OCI-LY1 (cell line): ENCODE measurements around the gene OPA1.

Source experiments
- H2AFZ ChIP-seq: fragments of 200-600 bp; sonication (generic), shearing (Covaris generic); 2 replicates; pipeline ENCODE4 v1.6.0; 2014; ENCODE audit warnings: antibody characterized with exemption, mild to moderate bottlenecking, low read length
- H3F3A ChIP-seq: fragments of 200-600 bp; sonication (generic), shearing (Covaris generic); 2 replicates; pipeline ENCODE4 v1.6.0; 2014; ENCODE audit warnings: mild to moderate bottlenecking, antibody characterized with exemption, low read length, moderate library complexity; ENCODE audit not compliant: insufficient read depth
- H3K27ac ChIP-seq: fragments of 200-600 bp; sonication (generic); 2 replicates; pipeline ENCODE4 v1.5.1; 2014; ENCODE audit warnings: low read length, mixed run types, mild to moderate bottlenecking, low read depth; ENCODE audit not compliant: poor library complexity, severe bottlenecking
- H3K27me3 ChIP-seq: fragments of 200-600 bp; sonication (generic); 2 replicates; pipeline ENCODE4 v1.6.0; 2014; ENCODE audit warnings: antibody characterized with exemption, mild to moderate bottlenecking, low read length, moderate library complexity; ENCODE audit not compliant: insufficient read depth
- H3K36me3 ChIP-seq: fragments of 200-600 bp; sonication (generic); 2 replicates; pipeline ENCODE4 v1.6.1; 2014; ENCODE audit warnings: mild to moderate bottlenecking, antibody characterized with exemption, low read length, moderate library complexity, mixed read lengths; ENCODE audit not compliant: insufficient read depth
- H3K4me1 ChIP-seq: fragments of 200-600 bp; sonication (generic); 2 replicates; pipeline ENCODE4 v1.5.1; 2014; ENCODE audit warnings: mild to moderate bottlenecking, low read length, moderate library complexity; ENCODE audit not compliant: insufficient read depth, severe bottlenecking
- H3K4me2 ChIP-seq: fragments of 200-600 bp; sonication (generic), shearing (Covaris generic); 2 replicates; pipeline ENCODE4 v1.6.1; 2014; ENCODE audit warnings: low read length
- H3K4me3 ChIP-seq: fragments of 200-600 bp; sonication (generic); 2 replicates; pipeline ENCODE4 v1.5.1; 2014; ENCODE audit warnings: low read length, low read depth, mild to moderate bottlenecking, mixed read lengths; ENCODE audit not compliant: poor library complexity, severe bottlenecking
- H3K79me2 ChIP-seq: fragments of 200-600 bp; shearing (Covaris generic); 2 replicates; pipeline ENCODE4 v1.6.1; 2016; ENCODE audit warnings: mixed run types, low read length, mixed read lengths; ENCODE audit not compliant: insufficient read depth
- H3K9ac ChIP-seq: fragments of 200-600 bp; sonication (generic), shearing (Covaris generic); 2 replicates; pipeline ENCODE4 v1.6.1; 2014; ENCODE audit warnings: mild to moderate bottlenecking, low read length, mixed read lengths
- H3K9me2 ChIP-seq: fragments of 200-600 bp; sonication (generic), shearing (Covaris generic); 2 replicates; pipeline ENCODE4 v1.6.1; 2014; ENCODE audit warnings: low read depth, mild to moderate bottlenecking, low read length, mixed read lengths
- H3K9me3 ChIP-seq: fragments of 200-600 bp; shearing (Covaris generic); 2 replicates; pipeline ENCODE4 v1.6.1; 2014; ENCODE audit warnings: low read length, mixed read lengths
- H4K20me1 ChIP-seq: fragments of 200-600 bp; sonication (generic), shearing (Covaris generic); 2 replicates; pipeline ENCODE4 v1.6.0; 2016; ENCODE audit warnings: mild to moderate bottlenecking, low read length; ENCODE audit not compliant: insufficient read depth
- CTCF ChIP-seq: fragments of 200-600 bp; sonication (generic), shearing (Covaris generic); IDR thresholded peaks from 2 replicates; pipeline ENCODE4 v1.5.1; 2017; ENCODE audit warnings: mild to moderate bottlenecking, antibody characterized with exemption, low read length, moderate library complexity, mixed read lengths
- EZH2 ChIP-seq: fragments of 200-600 bp; sonication (generic), shearing (Covaris generic); IDR thresholded peaks from 2 replicates; pipeline ENCODE4 v1.8.0; 2017; ENCODE audit warnings: borderline replicate concordance, mixed run types, mild to moderate bottlenecking, antibody characterized with exemption, low read length, moderate library complexity, mixed read lengths

Gene OPA1

GRCh38 chr3:193641440-193641775 is 48.4 kb downstream of the OPA1 start:
- Histone ChIP-seq H3K27me3 (no peaks in the 10 kb centered on the region), H2AFZ (no peak overlapping the region), H3K27ac (no peak overlapping the region), H3K4me2 (no peak overlapping the region), H3K36me3 (peaks cover 82% of the 10 kb centered on the region), H3K4me1 (no peaks in the 10 kb centered on the region), H3K79me2 (no peaks in the 10 kb centered on the region), H3K9me2 (no peaks in the 10 kb centered on the region), H4K20me1 (no peaks in the 10 kb centered on the region), H3K9me3 (no peaks in the 10 kb centered on the region), H3K4me3 (no peak overlapping the region), H3F3A (no peaks in the 10 kb centered on the region), H3K9ac (no peak overlapping the region)
- TF ChIP-seq CTCF = no peak
- no peak for TF ChIP-seq EZH2

- H3K27ac ChIP-seq = no peak overlapping the region
- no peaks in the 10 kb centered on the region for H4K20me1 ChIP-seq
- no peaks in the 10 kb centered on the region for H3K79me2 ChIP-seq
- no peak overlapping the region for H2AFZ ChIP-seq
- H3K9me2 ChIP-seq = no peaks in the 10 kb centered on the region
- H3K9me3 ChIP-seq = no peaks in the 10 kb centered on the region
- no peaks in the 10 kb centered on the region for H3F3A ChIP-seq
- H3K36me3 ChIP-seq = peaks cover 95% of the 10 kb centered on the region
- no peaks in the 10 kb centered on the region for H3K4me1 ChIP-seq
- no peaks in the 10 kb centered on the region for H3K27me3 ChIP-seq
- no peak overlapping the region for H3K9ac ChIP-seq
- TF ChIP-seq EZH2 = no peak
- no peak for TF ChIP-seq CTCF
- no peak overlapping the region for H3K4me2 ChIP-seq
- no peak overlapping the region for H3K4me3 ChIP-seq
Measured at GRCh38 chr3:193645806-193646205, 52.8 kb downstream of the OPA1 start.

GRCh38 chr3:193648542-193649076 is 55.6 kb downstream of the OPA1 start:
- no peaks in the 10 kb centered on the region for H3K27me3 ChIP-seq
- no peak overlapping the region for H2AFZ ChIP-seq
- no peak overlapping the region for H3K4me3 ChIP-seq
- H3K9ac ChIP-seq = no peak overlapping the region
- H3F3A ChIP-seq = no peaks in the 10 kb centered on the region
- no peaks in the 10 kb centered on the region for H4K20me1 ChIP-seq
- H3K36me3 ChIP-seq = peaks cover 89% of the 10 kb centered on the region
- H3K9me3 ChIP-seq = no peaks in the 10 kb centered on the region
- H3K9me2 ChIP-seq = no peaks in the 10 kb centered on the region
- H3K27ac ChIP-seq = no peak overlapping the region
- H3K4me1 ChIP-seq = no peaks in the 10 kb centered on the region
- no peak overlapping the region for H3K4me2 ChIP-seq
- H3K79me2 ChIP-seq = no peaks in the 10 kb centered on the region
- no peak for TF ChIP-seq EZH2
- no peak for TF ChIP-seq CTCF
